H1 (cell line): ENCODE results near the gene PKD1. TPM values are rescaled to one million over a fixed set of nuclear protein-coding genes. Genes with fewer than 3 reads are reported as not detected.

ENCODE experiments used
- CTCF ChIA-PET: fragments of 300-600 bp; sonication (Branson Sonifier 250); formaldehyde crosslinking; loops from one replicate; lab custom pipeline; 2021; ENCODE audit not compliant: partially characterized antibody; lab: Charles Lee
- POLR2A ChIA-PET: fragments of 300-600 bp; sonication (Branson Sonifier 250); formaldehyde crosslinking; loops from one replicate; lab custom pipeline; 2021; ENCODE audit warnings: inconsistent platforms; ENCODE audit not compliant: partially characterized antibody; lab: Charles Lee
- DNase-seq, 2 experiments: peaks; one replicate each; pipeline versions ENCODE4 v3.0.0 to v3.0.0-alpha.2; 2010 to 2022; ENCODE audit warnings: low spot score in 2 of 2, low read depth in 1 of 2, mixed read lengths in 1 of 2
- FAIRE-seq: peaks from 2 replicates; lab custom pipeline; 2011; peaks lifted over from hg19 to GRCh38; lab: Jason Lieb, UNC
- H2AFZ ChIP-seq: 2 replicates; pipeline ENCODE4 v1.8.1; 2012; ENCODE audit warnings: low read length, inconsistent platforms
- H2AK5ac ChIP-seq: 2 replicates; pipeline ENCODE4 v1.6.1; 2013; ENCODE audit warnings: low read depth, low read length
- H2BK120ac ChIP-seq: replicated peaks from 2 replicates; pipeline ENCODE3; 2013; ENCODE audit warnings: low read depth, low read length, inconsistent platforms
- H2BK12ac ChIP-seq: 2 replicates; pipeline ENCODE4 v1.6.1; 2013; ENCODE audit warnings: low read depth, low read length
- H2BK15ac ChIP-seq: 2 replicates; pipeline ENCODE4 v1.6.1; 2013; ENCODE audit warnings: low read length
- H2BK20ac ChIP-seq: 2 replicates; pipeline ENCODE4 v1.6.1; 2013; ENCODE audit warnings: low read length
- H2BK5ac ChIP-seq: 2 replicates; pipeline ENCODE4 v1.6.1; 2013; ENCODE audit warnings: low read depth, low read length
- H3K14ac ChIP-seq: 2 replicates; pipeline ENCODE4 v1.6.1; 2013; ENCODE audit warnings: inconsistent platforms; ENCODE audit not compliant: insufficient read length
- H3K18ac ChIP-seq: 2 replicates; pipeline ENCODE4 v1.6.1; 2013; ENCODE audit warnings: low read length; ENCODE audit errors: extremely low read depth
- H3K23ac ChIP-seq: 2 replicates; pipeline ENCODE4 v1.6.1; 2013; ENCODE audit warnings: inconsistent platforms; ENCODE audit not compliant: insufficient read length
- H3K23me2 ChIP-seq: 2 replicates; pipeline ENCODE4 v1.6.1; 2013; ENCODE audit warnings: low read depth, low read length
- H3K27ac ChIP-seq: 2 replicates; pipeline ENCODE4 v1.6.1; 2011; ENCODE audit warnings: low read depth, low read length, inconsistent platforms
- H3K27me3 ChIP-seq, 4 experiments: replicated peaks in 1 of 4; 1 replicate in 1 of 4; 2 replicates in 3 of 4; pipeline versions ENCODE4 v1.6.1 to v1.8.1; 2011 to 2013; ENCODE audit warnings: low read length in 3 of 4, mild to moderate bottlenecking in 3 of 4, inconsistent platforms in 2 of 4, mixed read lengths in 2 of 4, moderate library complexity in 1 of 4; ENCODE audit not compliant: control insufficient read depth in 3 of 4, insufficient read depth in 3 of 4; ENCODE audit errors: extremely low read depth in 1 of 4
- H3K36me3 ChIP-seq, 4 experiments: 2 replicates each; pipeline versions ENCODE4 v1.6.1 to v1.8.1; 2011 to 2013; ENCODE audit warnings: mild to moderate bottlenecking in 4 of 4, low read length in 3 of 4, moderate library complexity in 2 of 4, control low read depth in 1 of 4, inconsistent platforms in 1 of 4; ENCODE audit not compliant: insufficient read depth in 4 of 4, control insufficient read depth in 2 of 4
- H3K4ac ChIP-seq: replicated peaks from 2 replicates; pipeline ENCODE3; 2013; ENCODE audit warnings: low read length, low read depth, mixed read lengths, inconsistent platforms; ENCODE audit not compliant: insufficient read length
- H3K4me1 ChIP-seq, 4 experiments: replicated peaks in 1 of 4; 1 replicate in 1 of 4; 2 replicates in 3 of 4; pipeline versions ENCODE4 v1.6.1 to v1.8.1; 2011 to 2013; ENCODE audit warnings: low read length in 3 of 4, inconsistent platforms in 2 of 4, mixed read lengths in 1 of 4; ENCODE audit not compliant: insufficient read depth in 4 of 4, control insufficient read depth in 3 of 4
- H3K4me2 ChIP-seq, 2 experiments: 2 replicates each; pipeline versions ENCODE4 v1.6.1 to v1.8.1; 2011 to 2013; ENCODE audit warnings: low read depth in 2 of 2, low read length in 2 of 2, control low read depth in 1 of 2, inconsistent platforms in 1 of 2, mild to moderate bottlenecking in 1 of 2; ENCODE audit not compliant: insufficient read depth in 1 of 2
- H3K4me3 ChIP-seq, 4 experiments: fragments of 200-600, 300-600 bp in 1 of 4; sonication (generic), shearing (Covaris generic), sonication (Bioruptor Twin) in 1 of 4; 2 replicates each; pipeline versions ENCODE4 v1.5.1 to v1.8.1; 2011 to 2016; ENCODE audit warnings: low read length in 4 of 4, low read depth in 3 of 4, control low read depth in 2 of 4, inconsistent platforms in 2 of 4, mild to moderate bottlenecking in 2 of 4, mixed read lengths in 1 of 4, moderate library complexity in 1 of 4; ENCODE audit not compliant: insufficient read depth in 2 of 4; ENCODE audit errors: extremely low read depth in 1 of 4
- H3K56ac ChIP-seq: replicated peaks from 2 replicates; pipeline ENCODE3; 2013; ENCODE audit warnings: low read depth, mild to moderate bottlenecking, mixed read lengths, low read length, inconsistent platforms; ENCODE audit not compliant: insufficient read length
- H3K79me1 ChIP-seq: 2 replicates; pipeline ENCODE4 v1.6.1; 2013; ENCODE audit warnings: low read depth, low read length, control low read depth
- H3K79me2 ChIP-seq, 2 experiments: 2 replicates each; pipeline versions ENCODE4 v1.6.1 to v1.8.1; 2012 to 2013; ENCODE audit warnings: low read length in 2 of 2, mild to moderate bottlenecking in 2 of 2, inconsistent platforms in 1 of 2; ENCODE audit not compliant: insufficient read depth in 2 of 2, control insufficient read depth in 1 of 2
- H3K9ac ChIP-seq, 4 experiments: replicated peaks in 1 of 4; 1 replicate in 1 of 4; 2 replicates in 3 of 4; pipeline versions ENCODE4 v1.6.1 to v1.8.1; 2011 to 2013; ENCODE audit warnings: low read depth in 3 of 4, low read length in 3 of 4, control low read depth in 2 of 4, mild to moderate bottlenecking in 2 of 4, moderate library complexity in 2 of 4, inconsistent platforms in 1 of 4; ENCODE audit errors: extremely low read depth in 1 of 4
- H3K9me3 ChIP-seq, 2 experiments: 2 replicates each; pipeline versions ENCODE4 v1.6.1 to v1.8.1; 2012 to 2013; ENCODE audit warnings: mild to moderate bottlenecking in 2 of 2, moderate library complexity in 2 of 2, control low read depth in 1 of 2, inconsistent platforms in 1 of 2, low read depth in 1 of 2, low read length in 1 of 2, mixed read lengths in 1 of 2; ENCODE audit not compliant: insufficient read depth in 2 of 2
- H4K20me1 ChIP-seq, 2 experiments: replicated peaks in 1 of 2; 2 replicates each; pipeline versions ENCODE3 to v1.8.1; 2011 to 2013; ENCODE audit warnings: inconsistent platforms in 2 of 2, low read length in 2 of 2, mild to moderate bottlenecking in 1 of 2; ENCODE audit not compliant: insufficient read depth in 2 of 2, control insufficient read depth in 1 of 2
- H4K5ac ChIP-seq: 2 replicates; pipeline ENCODE4 v1.6.1; 2013; ENCODE audit warnings: low read length, low read depth, mixed read lengths, inconsistent platforms; ENCODE audit not compliant: insufficient read length
- H4K8ac ChIP-seq: 2 replicates; pipeline ENCODE4 v1.8.0; 2013; ENCODE audit warnings: mild to moderate bottlenecking, moderate library complexity, low read length, inconsistent platforms; ENCODE audit not compliant: insufficient read depth; ENCODE audit errors: extremely low read depth
- H4K91ac ChIP-seq: replicated peaks from 2 replicates; pipeline ENCODE3; 2013; ENCODE audit warnings: low read length, mixed read lengths, inconsistent platforms; ENCODE audit not compliant: insufficient read length
- FOSL1 ChIP-seq: IDR thresholded peaks from 2 replicates; pipeline ENCODE4 v1.6.1; 2011; ENCODE audit warnings: mild to moderate bottlenecking, low read depth, low read length, moderate library complexity; ENCODE audit not compliant: insufficient read depth
- RAD21 ChIP-seq, 2 experiments: IDR thresholded peaks in 1 of 2; conservative IDR thresholded peaks in 1 of 2; 2 replicates each; pipeline ENCODE4 v1.6.1; 2011; ENCODE audit warnings: low read depth in 2 of 2, low read length in 2 of 2, improper control_type of control experiment in 1 of 2, inconsistent platforms in 1 of 2, mild to moderate bottlenecking in 1 of 2, moderate library complexity in 1 of 2
- RFX5 ChIP-seq: IDR thresholded peaks from 2 replicates; pipeline ENCODE4 v1.6.1; 2011; ENCODE audit warnings: low read depth, low read length, improper control_type of control experiment, borderline replicate concordance
- TCF12 ChIP-seq: IDR thresholded peaks from 2 replicates; pipeline ENCODE4 v1.6.1; 2011; ENCODE audit warnings: low read depth, mild to moderate bottlenecking, low read length
- WGBS, 2 experiments: shearing (Covaris generic) in 1 of 2; methylation state at CpG; one replicate each; pipeline versions ENCODE4 v1.1.6 to v1.1.7; 2013 to 2015; ENCODE audit warnings: low lambda C conversion rate in 2 of 2, mixed read lengths in 2 of 2, inconsistent platforms in 1 of 2, low coverage in 1 of 2, missing lambda C conversion rate in 1 of 2; ENCODE audit not compliant: insufficient replicate concordance in 2 of 2, insufficient coverage in 1 of 2, insufficient read length in 1 of 2; ENCODE audit errors: extremely low coverage in 1 of 2, missing lambda C conversion rate in 1 of 2; 5-methylcytosine and 5-hydroxymethylcytosine counted together
- polyA plus RNA-seq, 7 experiments: library from polyadenylated mRNA; depleted of rRNA in 3 of 7; stranded (reverse) in 5 of 7; unstranded in 2 of 7; fragments of >200 nt in 5 of 7; fragments of 200-250 nt in 2 of 7; gene quantifications; 1 replicate in 5 of 7; 2 replicates in 1 of 7; 4 replicates in 1 of 7; pipeline versions ENCODE4 v1.2.1 to v1.2.3, GENCODE V29; 2011 to 2013; ENCODE audit warnings: missing spikeins in 2 of 7, mixed read lengths in 2 of 7
- total RNA-seq: library from RNA; stranded (reverse); fragmentation: NEBNext Ultra II Directional; extraction: Animal tissue kit (Norgen Biotek cat#: 25700); gene quantifications from 2 replicates; pipeline ENCODE4 v1.2.1, GENCODE V29; 2021

PKD1 gene
- total and polyA plus RNA-seq, 2 of the 8 experiments (the other 6 are each of a cell fraction or from before 2014, with no cell fraction given) = 40.6 to 52.7 TPM

DNA sequence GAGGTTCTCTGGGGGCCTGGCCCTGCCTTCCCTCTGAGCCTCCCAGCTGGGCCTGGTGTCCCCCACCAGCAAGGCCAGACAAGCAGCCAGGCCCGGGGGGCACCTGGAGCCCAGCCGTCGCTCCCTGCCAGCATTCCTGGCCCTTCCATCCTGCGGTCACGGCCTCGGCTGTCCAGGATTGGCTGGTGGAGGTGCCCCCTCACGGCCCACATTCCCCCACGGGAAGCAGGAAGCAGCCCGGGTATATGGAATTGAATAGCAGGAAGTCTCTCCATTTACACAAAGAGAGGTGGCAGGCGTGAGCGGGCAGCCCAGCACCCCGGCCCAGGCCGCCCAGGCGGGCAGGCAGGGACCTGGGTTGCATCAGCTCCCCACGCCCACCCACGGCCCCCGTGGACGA, 34.4 kb upstream of the PKD1 start:
- no peak for DNase-seq
- Histone ChIP-seq H3K27ac (no peak overlapping the region; the same call in 1 of the 2 replicates), H2AFZ (no peak overlapping the region), H3K9ac (no peak overlapping the region), H2BK15ac (no peak overlapping the region), H3K56ac (no peak overlapping the region), H4K5ac (no peak overlapping the region), H3K4ac (no peak overlapping the region), H3K27me3 (no peaks in the 10 kb centered on the region), H2BK120ac (no peak overlapping the region), H3K36me3 (peaks cover 23 to 55% (median 42%) of the 10 kb centered on the region in 4 experiments), H3K79me1 (peaks cover 8% of the 10 kb centered on the region; the same call in 1 of the 2 replicates), H4K8ac (no peak overlapping the region; the same call in 1 of the 2 replicates), H4K20me1 (peaks cover 5 to 32% of the 10 kb centered on the region in 2 experiments), H3K79me2 (peaks cover 0 to 9% of the 10 kb centered on the region in 2 experiments; a peak in 2 of 4 replicates), H4K91ac (no peak overlapping the region), H2BK5ac (no peak overlapping the region), H3K14ac (no peak overlapping the region), H3K23ac (no peak overlapping the region), H3K18ac (no peak overlapping the region), H2BK20ac (no peak overlapping the region), H2BK12ac (no peak overlapping the region), H3K4me1 (no peaks in the 10 kb centered on the region; a peak in 1 of 7 replicates), H3K4me3 (no peak overlapping the region), H3K4me2 (no peak overlapping the region), H3K9me3 (peaks cover 0 to 2% of the 10 kb centered on the region in 2 experiments; a peak in 1 of 4 replicates), H2AK5ac (no peak overlapping the region), H3K23me2 (no peaks in the 10 kb centered on the region)
- no peak for TF ChIP-seq RAD21 (IDR thresholded peaks at IDR 0.05 in 1 of 2, conservative IDR thresholded peaks at IDR 0.05 in 1 of 2; ENCODE audit: low read depth in 2 of 2, low read length in 2 of 2)
- no peak for TF ChIP-seq TCF12
- no peak for TF ChIP-seq FOSL1
- TF ChIP-seq RFX5 = no peak
- no peak for FAIRE-seq
- POLR2A ChIA-PET = interaction anchor here (0.9 to 13.5 kb wide), 6 partner anchors 13 to 82 kb away, joined by 3 to 312 read pairs (median 4); partner anchors contain the start of genes ECI1 and TRAF7
- CTCF ChIA-PET = no interaction called here
- WGBS, 2 experiments = 98% methylated on average over 18 of the region's 18 CpGs; no CpG with 5 or more reads in 1 of the 2 experiments
